Measurements from ENCODE around the gene VSIG2. TPM values are rescaled to one million over a fixed set of nuclear protein-coding genes. Genes with fewer than 3 reads are reported as not detected.
A peak's percentile ranks its signal among the peaks of the same experiment; 100 is the strongest.

Gene VSIG2
- total and polyA plus RNA-seq, 2 experiments from 2014 or later: not detected

- Mint-ChIP-seq H3K4me1 (peaks cover 32% of the 10 kb centered on the region), H3K27me3 (ENCODE audit: insufficient read depth, low read depth, poor library complexity) (peaks cover 47% of the 10 kb centered on the region), H3K36me3 (ENCODE audit: low read depth) (peaks cover 21% of the 10 kb centered on the region), H3K4me3 (peak overlapping the region; percentile 80), H3K9me3 (no peaks in the 10 kb centered on the region; the same call in 2 of the 3 replicates), H3K27ac (no peak overlapping the region)
- Histone ChIP-seq H3F3A (replicated peaks; ENCODE audit: low read depth) (0 out of 2 replicates have a peak, but pooled peaks cover 3% of the 10 kb centered on the region), H3K4me2 (peak overlapping the region; percentile 96), H3K9me2 (ENCODE audit: insufficient read depth) (no peaks in the 10 kb centered on the region), H4K20me1 (replicated peaks; ENCODE audit: insufficient read depth) (peaks cover 18% of the 10 kb centered on the region; the same call in 1 of the 2 replicates), H3K27ac (ENCODE audit: low read depth) (0 out of 2 replicates have a peak overlapping the region, but pooled peaks have one; percentile 14), H3K4me1 (ENCODE audit: insufficient read depth) (peaks cover 33% of the 10 kb centered on the region), H3K79me2 (replicated peaks; ENCODE audit: insufficient read depth) (no peaks in the 10 kb centered on the region), H3K4me3 (peak overlapping the region; percentile 74), H2AFZ (no peak overlapping the region), H3K36me3 (ENCODE audit: insufficient read depth) (peaks cover 9% of the 10 kb centered on the region; the same call in 1 of the 2 replicates), H3K27me3 (ENCODE audit: insufficient read depth) (peaks cover 47% of the 10 kb centered on the region)
- peak; percentile 86 for DNase-seq (ENCODE audit: low spot score)
- TF ChIP-seq CTCF (conservative IDR thresholded peaks at IDR 0.05; ENCODE audit: low read depth in 2 of 2) (peak; percentile 63 to 74), ETS1 (IDR thresholded peaks at IDR 0.05) (no peak)
- peak; percentile 8 for ATAC-seq
These were observed 11.3 kb upstream of the VSIG2 start for GRCh38 chr11:124763156-124763947.

- H3K79me2 ChIP-seq (replicated peaks; ENCODE audit: insufficient read depth): no peaks in the 10 kb centered on the region
- H4K20me1 ChIP-seq (replicated peaks; ENCODE audit: insufficient read depth): peaks cover 18% of the 10 kb centered on the region; the same call in 1 of the 2 replicates
- H3K4me3 ChIP-seq: peak overlapping the region; percentile 74
- TF ChIP-seq NANOG (IDR thresholded peaks at IDR 0.05; ENCODE audit: borderline replicate concordance): no peak
- peak; percentile 73 for TF ChIP-seq EZH2 (IDR thresholded peaks at IDR 0.05; ENCODE audit: low read depth, unreplicated experiment)
- TF ChIP-seq ETS1 (IDR thresholded peaks at IDR 0.05): 0 out of 2 replicates have a peak, but pooled peaks have one; percentile 32
- peak overlapping the region; percentile 80 for H3K4me3 Mint-ChIP-seq
- ATAC-seq (peak; percentile 1; the same call in 2 of the 3 replicates), DNase-seq (ENCODE audit: low spot score) (no peak)
- peaks cover 6% of the 10 kb centered on the region; the same call in 1 of the 2 replicates for H3F3A ChIP-seq (replicated peaks; ENCODE audit: low read depth)
- H3K4me1 Mint-ChIP-seq: peaks cover 38% of the 10 kb centered on the region
- H3K27me3 Mint-ChIP-seq (ENCODE audit: insufficient read depth, low read depth, poor library complexity): peaks cover 53% of the 10 kb centered on the region
- no peak overlapping the region for H2AFZ ChIP-seq
- peak overlapping the region; percentile 96 for H3K4me2 ChIP-seq
- H3K36me3 ChIP-seq (ENCODE audit: insufficient read depth): peaks cover 9% of the 10 kb centered on the region; the same call in 1 of the 2 replicates
- no peaks in the 10 kb centered on the region for H3K9me2 ChIP-seq (ENCODE audit: insufficient read depth)
- H3K27ac ChIP-seq (ENCODE audit: low read depth): no peak overlapping the region
- peaks cover 38% of the 10 kb centered on the region for H3K4me1 ChIP-seq (ENCODE audit: insufficient read depth)
- H3K27ac Mint-ChIP-seq: no peak overlapping the region
- H3K27me3 ChIP-seq (ENCODE audit: insufficient read depth): peaks cover 54% of the 10 kb centered on the region
- peaks cover 17% of the 10 kb centered on the region; the same call in 2 of the 3 replicates for H3K36me3 Mint-ChIP-seq (ENCODE audit: low read depth)
- no peaks in the 10 kb centered on the region; the same call in 1 of the 3 replicates for H3K9me3 Mint-ChIP-seq
These were observed 10.6 kb upstream of the VSIG2 start for GRCh38 chr11:124762624-124763155.

All from GM23338 (cell line).